Tibial artery (tissue), 4 donors: ENCODE results near the gene RNLS.
A peak's percentile ranks its signal among the peaks of the same experiment; 100 is the strongest.

Experiments
- DNase-seq, 2 donors: peaks; one replicate each; pipeline ENCODE4 v3.0.0-alpha.2; 2019
- H3K27ac ChIP-seq, 2 donors: fragments of 200-600 bp; sonication (generic) in 1 of 2; 1 replicate in 1 of 2; 2 replicates in 1 of 2; pipeline ENCODE4 v1.5.1; 2018 to 2019; ENCODE audit warnings: mild to moderate bottlenecking in 1 of 2
- H3K27me3 ChIP-seq, 2 donors: fragments of 200-600 bp; sonication (generic) in 1 of 2; one replicate each; pipeline versions ENCODE4 v1.5.1 to v1.6.0; 2016 to 2019
- H3K36me3 ChIP-seq, 3 donors: fragments of 200-600 bp; sonication (generic) in 2 of 3; one replicate each; pipeline ENCODE4 v1.5.1; 2016 to 2019; ENCODE audit warnings: mild to moderate bottlenecking in 2 of 3
- H3K4me1 ChIP-seq, 4 donors: fragments of 200-600 bp; sonication (generic) in 2 of 4; 1 replicate in 3 of 4; 2 replicates in 1 of 4; pipeline ENCODE4 v1.5.1; 2016 to 2019
- H3K4me3 ChIP-seq, 2 donors: fragments of 200-600 bp; sonication (generic) in 1 of 2; 1 replicate in 1 of 2; 2 replicates in 1 of 2; pipeline ENCODE4 v1.5.1; 2018 to 2019; ENCODE audit warnings: mild to moderate bottlenecking in 2 of 2
- H3K9me3 ChIP-seq, 3 donors: fragments of 200-600 bp; sonication (generic) in 1 of 3; one replicate each; pipeline ENCODE4 v1.5.1; 2016 to 2019
- intact Hi-C: fragments of 100-400 bp; cut with DNase I; formaldehyde crosslinking; loops from one replicate; pipeline ENCODE4 v1.15.0; 2023; ENCODE audit warnings: low total_unique reads
- TF ChIP-seq, protein P1 (sequence below), 2 experiments: fragments of 200-600 bp in 1 of 2; fragments of 450-650 bp in 1 of 2; IDR thresholded peaks; one replicate each; pipeline ENCODE4 v1.5.1; 2017 to 2019; ENCODE audit warnings: antibody characterized with exemption in 2 of 2, mild to moderate bottlenecking in 1 of 2, moderate library complexity in 1 of 2

The RNLS gene

DNA sequence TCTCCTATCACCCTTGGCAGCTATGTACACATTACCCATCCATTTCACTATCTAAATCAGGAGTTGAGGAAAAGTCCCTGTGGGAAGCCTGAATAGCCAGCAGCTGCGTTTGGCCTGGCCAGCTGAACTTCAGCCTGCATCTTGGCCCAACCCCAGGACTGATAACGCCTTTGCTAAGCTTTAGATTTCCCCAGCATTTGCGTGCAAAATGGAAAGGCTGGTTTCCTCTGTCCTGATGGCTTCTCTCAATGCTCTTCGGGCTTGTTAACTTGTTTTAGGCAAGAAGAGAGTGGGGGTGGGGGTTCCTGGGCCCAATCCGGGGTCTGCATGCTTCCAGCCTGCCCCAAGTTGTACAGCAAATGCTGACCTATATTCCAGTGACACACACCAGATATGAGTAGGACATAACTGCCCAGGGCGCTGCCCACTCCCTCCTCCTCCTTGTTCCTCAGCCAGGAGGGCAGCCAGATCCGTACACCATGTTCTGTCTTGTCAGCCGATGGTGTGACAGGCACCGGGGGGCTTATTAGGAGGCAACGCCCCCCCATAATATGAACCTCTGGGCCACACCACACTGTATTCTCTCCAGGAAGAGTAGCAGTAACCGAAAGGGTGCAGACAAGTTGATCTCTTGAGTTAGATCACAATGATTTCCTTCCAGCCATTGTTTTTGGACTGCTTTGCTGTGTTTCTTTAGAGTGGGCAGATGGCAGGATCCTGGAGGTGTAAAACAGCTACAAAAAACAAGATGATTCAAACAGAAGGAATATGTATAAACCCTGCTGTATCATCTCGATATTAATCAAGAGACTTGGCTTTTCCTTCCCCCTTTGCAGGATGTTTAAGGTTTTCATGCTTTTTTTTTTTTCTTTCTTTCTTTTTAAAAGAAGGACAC is 339.0 kb downstream of the RNLS start:
- intact Hi-C loops = no loop called here
- TF ChIP-seq, protein P1, sequence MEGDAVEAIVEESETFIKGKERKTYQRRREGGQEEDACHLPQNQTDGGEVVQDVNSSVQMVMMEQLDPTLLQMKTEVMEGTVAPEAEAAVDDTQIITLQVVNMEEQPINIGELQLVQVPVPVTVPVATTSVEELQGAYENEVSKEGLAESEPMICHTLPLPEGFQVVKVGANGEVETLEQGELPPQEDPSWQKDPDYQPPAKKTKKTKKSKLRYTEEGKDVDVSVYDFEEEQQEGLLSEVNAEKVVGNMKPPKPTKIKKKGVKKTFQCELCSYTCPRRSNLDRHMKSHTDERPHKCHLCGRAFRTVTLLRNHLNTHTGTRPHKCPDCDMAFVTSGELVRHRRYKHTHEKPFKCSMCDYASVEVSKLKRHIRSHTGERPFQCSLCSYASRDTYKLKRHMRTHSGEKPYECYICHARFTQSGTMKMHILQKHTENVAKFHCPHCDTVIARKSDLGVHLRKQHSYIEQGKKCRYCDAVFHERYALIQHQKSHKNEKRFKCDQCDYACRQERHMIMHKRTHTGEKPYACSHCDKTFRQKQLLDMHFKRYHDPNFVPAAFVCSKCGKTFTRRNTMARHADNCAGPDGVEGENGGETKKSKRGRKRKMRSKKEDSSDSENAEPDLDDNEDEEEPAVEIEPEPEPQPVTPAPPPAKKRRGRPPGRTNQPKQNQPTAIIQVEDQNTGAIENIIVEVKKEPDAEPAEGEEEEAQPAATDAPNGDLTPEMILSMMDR (IDR thresholded peaks at IDR 0.05) = no peak
- Histone ChIP-seq H3K4me3 (peak overlapping the region in 1 of 2 donors; percentile 13), H3K27ac (peak overlapping the region; percentile 63 to 64), H3K36me3 (no peaks in the 10 kb centered on the region), H3K4me1 (peaks cover 0 to 45% (median 30%) of the 10 kb centered on the region in 4 donors), H3K9me3 (no peaks in the 10 kb centered on the region), H3K27me3 (no peaks in the 10 kb centered on the region)
- peak; percentile 54 to 72 for DNase-seq

DNA sequence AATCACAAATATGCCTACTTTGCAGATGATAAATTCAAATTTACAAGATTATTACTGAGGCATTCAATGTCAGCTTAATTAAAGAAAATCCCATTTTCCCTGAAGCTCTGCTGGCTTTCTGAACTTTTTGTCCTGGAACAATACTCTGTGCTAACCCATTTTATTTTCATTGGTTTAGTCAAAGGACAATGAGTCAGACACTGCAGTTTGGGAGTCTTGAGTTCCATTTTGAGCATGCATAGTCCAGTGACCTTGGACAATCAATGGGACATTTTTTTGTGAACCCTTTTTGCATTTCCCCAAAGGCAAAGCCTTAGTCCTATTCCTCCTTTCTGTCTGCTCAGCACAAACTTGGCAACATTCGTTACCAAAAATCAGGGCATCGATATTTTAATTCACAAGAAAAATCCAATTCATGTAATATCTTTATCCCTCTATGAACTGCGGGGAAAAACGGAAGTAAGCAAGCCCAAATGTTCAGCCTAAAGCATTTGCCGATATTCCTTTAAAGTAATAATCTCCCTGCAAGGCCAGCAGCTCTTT is 339.8 kb downstream of the RNLS start:
- Histone ChIP-seq H3K27ac (peak overlapping the region; percentile 63 to 64), H3K4me1 (peaks cover 0 to 53% (median 36%) of the 10 kb centered on the region in 4 donors), H3K27me3 (no peaks in the 10 kb centered on the region), H3K9me3 (no peaks in the 10 kb centered on the region), H3K36me3 (no peaks in the 10 kb centered on the region), H3K4me3 (peak overlapping the region in 1 of 2 donors; percentile 13)
- no peak for DNase-seq
- intact Hi-C loops = no loop called here
- TF ChIP-seq, protein P1 (IDR thresholded peaks at IDR 0.05) = no peak

DNA sequence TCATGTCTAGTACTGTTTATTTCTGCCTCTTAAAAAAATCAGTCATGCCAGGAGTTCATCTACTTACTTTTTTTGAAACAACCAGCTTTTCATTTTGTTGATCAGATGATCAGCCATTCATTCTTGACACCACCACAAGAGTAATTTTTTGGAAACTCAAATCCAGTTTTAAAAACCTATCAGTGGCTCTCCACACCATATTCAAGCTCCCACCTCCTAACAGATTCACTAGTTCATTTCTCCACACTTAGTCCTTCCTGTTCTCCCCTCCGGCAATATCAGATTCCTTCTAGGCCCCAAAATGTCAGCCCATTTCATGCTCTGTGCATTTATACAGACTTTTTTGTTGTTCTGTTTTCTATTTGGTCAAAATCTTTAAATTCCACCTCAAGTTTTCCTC is 341.6 kb downstream of the RNLS start:
- peaks cover 0 to 62% (median 37%) of the 10 kb centered on the region in 4 donors for H3K4me1 ChIP-seq
- H3K9me3 ChIP-seq = no peaks in the 10 kb centered on the region
- H3K27me3 ChIP-seq = no peaks in the 10 kb centered on the region
- intact Hi-C loops = no loop called here
- H3K4me3 ChIP-seq = no peak overlapping the region
- H3K36me3 ChIP-seq = no peaks in the 10 kb centered on the region
- H3K27ac ChIP-seq = no peak overlapping the region
- TF ChIP-seq, protein P1 (IDR thresholded peaks at IDR 0.05) = no peak
- no peak for DNase-seq

DNA sequence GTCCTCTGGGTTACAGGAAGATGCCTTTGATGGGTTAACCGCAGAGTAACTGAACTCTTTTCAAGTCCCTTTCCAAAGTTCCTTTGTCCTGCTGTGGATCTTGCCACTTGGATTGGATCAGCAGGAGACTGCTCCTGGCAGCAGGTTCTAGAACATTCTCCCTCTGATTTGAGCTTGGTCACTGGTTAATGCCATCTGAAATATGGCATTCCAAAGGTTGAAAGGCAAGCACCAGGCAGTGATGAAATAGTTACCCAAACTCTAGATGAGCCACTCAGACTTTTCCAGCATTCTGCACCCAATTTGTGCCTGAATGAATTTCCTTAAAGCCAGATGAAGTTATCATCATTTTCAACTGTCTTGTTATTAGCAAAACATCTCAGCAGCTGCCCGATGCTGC is 343.9 kb downstream of the RNLS start:
- H3K9me3 ChIP-seq = no peaks in the 10 kb centered on the region
- intact Hi-C loops = no loop called here
- H3K36me3 ChIP-seq = no peaks in the 10 kb centered on the region
- no peaks in the 10 kb centered on the region for H3K27me3 ChIP-seq
- no peak for DNase-seq
- H3K27ac ChIP-seq = peak overlapping the region; percentile 13 to 39
- no peak overlapping the region for H3K4me3 ChIP-seq
- H3K4me1 ChIP-seq = peaks cover 0 to 39% (median 24%) of the 10 kb centered on the region in 4 donors
- TF ChIP-seq, protein P1 (IDR thresholded peaks at IDR 0.05) = no peak

DNA sequence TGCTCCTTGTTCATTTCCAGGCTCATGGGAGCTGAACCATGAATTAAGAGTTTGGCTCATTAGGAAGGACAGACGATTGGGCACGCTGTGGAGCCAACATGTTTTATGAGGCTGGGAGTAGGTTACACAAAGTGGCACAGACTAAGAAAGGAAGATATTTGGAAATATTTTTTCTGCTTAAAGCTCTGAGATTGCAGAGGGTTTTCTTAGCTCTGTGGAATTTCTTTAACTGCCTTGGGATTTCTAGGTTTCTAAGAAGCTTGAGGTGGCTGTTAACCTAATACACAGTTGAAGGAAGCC is 344.6 kb downstream of the RNLS start:
- TF ChIP-seq, protein P1 (IDR thresholded peaks at IDR 0.05) = no peak
- Histone ChIP-seq H3K9me3 (no peaks in the 10 kb centered on the region), H3K4me3 (no peak overlapping the region), H3K4me1 (peaks cover 0 to 33% (median 18%) of the 10 kb centered on the region in 4 donors), H3K27ac (peak overlapping the region; percentile 13 to 39), H3K36me3 (no peaks in the 10 kb centered on the region), H3K27me3 (no peaks in the 10 kb centered on the region)
- intact Hi-C loops = no loop called here
- DNase-seq = no peak
